HL-60 (cell line): ENCODE results near the gene CITED4.

Experiments used
- DNase-seq, 2 experiments: peaks; one replicate each; pipeline ENCODE4 v3.0.0-alpha.2; 2010 to 2020; ENCODE audit warnings: low read depth in 1 of 2, low spot score in 1 of 2
- H3K27ac ChIP-seq: fragments of 250-450 bp; sonication (Bioruptor Pico); replicated peaks from 2 replicates; pipeline ENCODE4 v1.5.1; 2020; ENCODE audit warnings: mild to moderate bottlenecking, moderate library complexity
- H3K27me3 ChIP-seq: fragments of 250-450 bp; sonication (Bioruptor Pico); 2 replicates; pipeline ENCODE4 v1.5.1; 2021; ENCODE audit warnings: mild to moderate bottlenecking, moderate library complexity; ENCODE audit not compliant: insufficient read depth, poor library complexity, severe bottlenecking
- H3K4me3 ChIP-seq: replicated peaks from 2 replicates; pipeline ENCODE4 v1.5.1; 2011; ENCODE audit warnings: mild to moderate bottlenecking, control low read depth, low read length; ENCODE audit not compliant: insufficient read depth
- CTCF ChIP-seq: IDR thresholded peaks from one replicate; pipeline ENCODE4 v1.5.1; 2011; ENCODE audit warnings: low read length, control low read depth, inconsistent platforms; ENCODE audit not compliant: insufficient read depth
- GABPA ChIP-seq: IDR thresholded peaks from 2 replicates; pipeline ENCODE4 v1.6.1; 2012; ENCODE audit warnings: low read depth
- POLR2AphosphoS5 ChIP-seq: IDR thresholded peaks from 2 replicates; pipeline ENCODE4 v1.6.1; 2012; ENCODE audit warnings: low read depth
- REST ChIP-seq: IDR thresholded peaks from 2 replicates; pipeline ENCODE4 v1.6.1; 2012; ENCODE audit warnings: low read depth; ENCODE audit not compliant: insufficient replicate concordance
- SPI1 ChIP-seq: IDR thresholded peaks from 2 replicates; pipeline ENCODE4 v1.6.1; 2012; ENCODE audit warnings: low read depth, mild to moderate bottlenecking, borderline replicate concordance

The CITED4 gene

GRCh38 chr1:40844887-40845878 is 17.0 kb downstream of the CITED4 start:
- DNase-seq: no peak

GRCh38 chr1:40844079-40844478 is 18.1 kb downstream of the CITED4 start:
- no peak overlapping the region for H3K27ac ChIP-seq
- H3K27me3 ChIP-seq: no peaks in the 10 kb centered on the region
- no peak overlapping the region for H3K4me3 ChIP-seq
- no peak for TF ChIP-seq GABPA
- no peak for TF ChIP-seq POLR2AphosphoS5
- TF ChIP-seq REST: no peak
- no peak for TF ChIP-seq CTCF
- no peak for TF ChIP-seq SPI1
- DNase-seq: no peak

More at GRCh38 chr1:40844887-40845878, 17.0 kb downstream of the CITED4 start:
- TF ChIP-seq GABPA (no peak), CTCF (no peak), REST (no peak), POLR2AphosphoS5 (no peak)
- no peak overlapping the region for H3K27ac ChIP-seq
- no peak overlapping the region for H3K4me3 ChIP-seq
- no peaks in the 10 kb centered on the region for H3K27me3 ChIP-seq

- Histone ChIP-seq H3K4me3 (no peak overlapping the region), H3K27me3 (no peaks in the 10 kb centered on the region), H3K27ac (no peak overlapping the region)
- TF ChIP-seq REST (no peak), SPI1 (no peak), GABPA (no peak), POLR2AphosphoS5 (no peak), CTCF (no peak)
- DNase-seq: no peak
Observed at GRCh38 chr1:40842691-40843090, 19.5 kb downstream of the CITED4 start.
